ENCODE results near the gene STPG2. TPM values are rescaled to one million over a fixed set of nuclear protein-coding genes. Genes with fewer than 3 reads are reported as not detected.

The STPG2 gene
- total and polyA plus RNA-seq, 10 of the 15 experiments (the other 5 are each of a cell fraction or from before 2014, with no cell fraction given), result 0.13 to 0.24 TPM; not detected in 8

DNA sequence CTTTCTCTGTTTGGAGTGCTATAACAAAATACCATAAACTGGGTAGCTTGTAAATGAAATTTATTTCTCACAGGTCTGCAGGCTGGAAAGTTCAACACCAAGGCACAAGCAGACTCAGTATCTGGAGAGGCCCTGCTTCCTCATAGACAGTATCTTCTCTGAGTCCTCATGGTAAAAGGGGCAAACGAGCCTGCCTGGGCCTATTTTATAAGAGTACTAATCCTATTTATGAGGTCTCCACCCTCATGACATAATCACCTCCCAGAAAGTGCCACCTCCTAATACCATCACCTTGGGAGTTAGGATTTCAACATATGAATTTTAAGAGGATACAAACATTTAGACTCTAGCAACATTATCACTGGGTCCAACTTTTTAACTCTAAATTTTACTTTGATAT, 200.3 kb downstream of the STPG2 start:
- Histone ChIP-seq H3K9ac (ENCODE audit: control insufficient read depth, insufficient read depth, low read length) (no peak overlapping the region), H3K9me3 (replicated peaks; ENCODE audit: control insufficient read depth, insufficient read depth, low read length) (no peaks in the 10 kb centered on the region), H4K20me1 (ENCODE audit: control insufficient read depth, insufficient read depth) (no peaks in the 10 kb centered on the region), H3K36me3 (ENCODE audit: control insufficient read depth in 2 of 2, insufficient read depth in 2 of 2, low read length in 1 of 2) (no peaks in the 10 kb centered on the region), H3K4me1 (ENCODE audit: control insufficient read depth, insufficient read depth, low read length) (no peaks in the 10 kb centered on the region), H3K4me3 (no peak overlapping the region), H3K27ac (ENCODE audit: control insufficient read depth, insufficient read depth) (no peak overlapping the region), H3K27me3 (replicated peaks in 1 of 2; ENCODE audit: control insufficient read depth in 2 of 2, insufficient read depth in 2 of 2, low read length in 1 of 2) (no peaks in the 10 kb centered on the region), H3K79me2 (ENCODE audit: control insufficient read depth, insufficient read depth, low read length) (no peaks in the 10 kb centered on the region), H2AFZ (ENCODE audit: control insufficient read depth, low read depth, low read length) (no peak overlapping the region), H3K4me2 (ENCODE audit: control insufficient read depth, insufficient read depth) (no peak overlapping the region)
- SMC1A ChIA-PET (ENCODE audit: uncharacterized antibody, unreplicated experiment), result no interaction called here
- BruUV-seq (replicated peaks), result no TSS peak
- POLR2A ChIA-PET, result no interaction called here
- in situ Hi-C loops (cut with MboI), result no loop called here
- intact Hi-C loops (cut with micrococcal nuclease; ENCODE audit: unreplicated experiment), result no loop called here
- no peak for FAIRE-seq
- WGBS (ENCODE audit: insufficient coverage, insufficient replicate concordance, low lambda C conversion rate, missing lambda C conversion rate), result 0% methylated on average over 1 of the region's 1 CpG
- RAD21 ChIA-PET (ENCODE audit: unreplicated experiment), result no interaction called here
- no peak for ATAC-seq
- DNase-seq (ENCODE audit: low read depth, low spot score), result no peak
- CTCF ChIA-PET, result no interaction called here
- TF ChIP-seq TAF1 (IDR thresholded peaks at IDR 0.05; ENCODE audit: borderline replicate concordance, low read depth, low read length) (no peak), NR2F1 (conservative IDR thresholded peaks at IDR 0.05) (no peak), SMC3 (IDR thresholded peaks at IDR 0.05; ENCODE audit: borderline replicate concordance, low read length) (no peak)

GRCh38 chr4:97942137-97942536, 201.1 kb downstream of the STPG2 start:
- FAIRE-seq, result no peak
- Histone ChIP-seq H3K79me2 (ENCODE audit: control insufficient read depth, insufficient read depth, low read length) (no peaks in the 10 kb centered on the region), H3K4me2 (ENCODE audit: control insufficient read depth, insufficient read depth) (no peak overlapping the region), H3K27me3 (replicated peaks in 1 of 2; ENCODE audit: control insufficient read depth in 2 of 2, insufficient read depth in 2 of 2, low read length in 1 of 2) (no peaks in the 10 kb centered on the region), H2AFZ (ENCODE audit: control insufficient read depth, low read depth, low read length) (no peak overlapping the region), H3K27ac (ENCODE audit: control insufficient read depth, insufficient read depth) (no peak overlapping the region), H3K4me1 (ENCODE audit: control insufficient read depth, insufficient read depth, low read length) (no peaks in the 10 kb centered on the region), H3K9me3 (replicated peaks; ENCODE audit: control insufficient read depth, insufficient read depth, low read length) (no peaks in the 10 kb centered on the region), H4K20me1 (ENCODE audit: control insufficient read depth, insufficient read depth) (no peaks in the 10 kb centered on the region), H3K36me3 (ENCODE audit: control insufficient read depth in 2 of 2, insufficient read depth in 2 of 2, low read length in 1 of 2) (no peaks in the 10 kb centered on the region), H3K9ac (ENCODE audit: control insufficient read depth, insufficient read depth, low read length) (no peak overlapping the region), H3K4me3 (no peak overlapping the region)
- ChIA-PET POLR2A (no interaction called here), CTCF (no interaction called here), RAD21 (ENCODE audit: unreplicated experiment) (no interaction called here), SMC1A (ENCODE audit: uncharacterized antibody, unreplicated experiment) (no interaction called here)
- BruUV-seq (replicated peaks), result no TSS peak
- TF ChIP-seq CREB1 (IDR thresholded peaks at IDR 0.05; ENCODE audit: low read depth) (no peak), SUPT20H (IDR thresholded peaks at IDR 0.05; ENCODE audit: borderline replicate concordance, control insufficient read depth, low read depth, low read length) (no peak), NFYA (IDR thresholded peaks at IDR 0.05; ENCODE audit: borderline replicate concordance, low read depth, low read length) (no peak), GABPA (IDR thresholded peaks at IDR 0.05; ENCODE audit: low read depth) (no peak), CEBPB (IDR thresholded peaks at IDR 0.05; ENCODE audit: borderline replicate concordance in 1 of 2, low read depth in 2 of 2, low read length in 2 of 2) (no peak), BMI1 (IDR thresholded peaks at IDR 0.05; ENCODE audit: borderline replicate concordance) (no peak)
- TF ChIP-seq, protein P1, sequence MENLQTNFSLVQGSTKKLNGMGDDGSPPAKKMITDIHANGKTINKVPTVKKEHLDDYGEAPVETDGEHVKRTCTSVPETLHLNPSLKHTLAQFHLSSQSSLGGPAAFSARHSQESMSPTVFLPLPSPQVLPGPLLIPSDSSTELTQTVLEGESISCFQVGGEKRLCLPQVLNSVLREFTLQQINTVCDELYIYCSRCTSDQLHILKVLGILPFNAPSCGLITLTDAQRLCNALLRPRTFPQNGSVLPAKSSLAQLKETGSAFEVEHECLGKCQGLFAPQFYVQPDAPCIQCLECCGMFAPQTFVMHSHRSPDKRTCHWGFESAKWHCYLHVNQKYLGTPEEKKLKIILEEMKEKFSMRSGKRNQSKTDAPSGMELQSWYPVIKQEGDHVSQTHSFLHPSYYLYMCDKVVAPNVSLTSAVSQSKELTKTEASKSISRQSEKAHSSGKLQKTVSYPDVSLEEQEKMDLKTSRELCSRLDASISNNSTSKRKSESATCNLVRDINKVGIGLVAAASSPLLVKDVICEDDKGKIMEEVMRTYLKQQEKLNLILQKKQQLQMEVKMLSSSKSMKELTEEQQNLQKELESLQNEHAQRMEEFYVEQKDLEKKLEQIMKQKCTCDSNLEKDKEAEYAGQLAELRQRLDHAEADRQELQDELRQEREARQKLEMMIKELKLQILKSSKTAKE (IDR thresholded peaks at IDR 0.05; ENCODE audit: low read depth, poor library complexity, severe bottlenecking), result no peak
- WGBS (ENCODE audit: insufficient coverage, insufficient replicate concordance, low lambda C conversion rate, missing lambda C conversion rate), result 0% methylated on average over 1 of the region's 1 CpG
- in situ Hi-C loops (cut with MboI), result no loop called here
- intact Hi-C loops (cut with micrococcal nuclease; ENCODE audit: unreplicated experiment), result no loop called here
- no peak for DNase-seq (ENCODE audit: low read depth, low spot score)
- no peak for ATAC-seq
